H9 (cell line): ENCODE results near the gene SVOP. TPM values are rescaled to one million over a fixed set of nuclear protein-coding genes. Genes with fewer than 3 reads are reported as not detected.

Experiments
- DNase-seq: peaks from one replicate; pipeline ENCODE4 v3.0.0-alpha.2; 2017
- H2AFZ ChIP-seq: one replicate; pipeline ENCODE4 v1.6.1; 2013; ENCODE audit warnings: mild to moderate bottlenecking, low read length, control low read depth, moderate library complexity
- H2AK5ac ChIP-seq: 2 replicates; pipeline ENCODE4 v1.6.1; 2013; ENCODE audit warnings: low read length, control low read depth, mixed read lengths; ENCODE audit not compliant: insufficient read length
- H2BK120ac ChIP-seq: one replicate; pipeline ENCODE4 v1.6.1; 2013; ENCODE audit warnings: low read depth, mild to moderate bottlenecking, low read length, control low read depth, inconsistent platforms; ENCODE audit not compliant: poor library complexity, severe bottlenecking
- H2BK12ac ChIP-seq: 2 replicates; pipeline ENCODE4 v1.6.1; 2013; ENCODE audit warnings: low read length, control low read depth, mixed read lengths, low read depth; ENCODE audit not compliant: insufficient read length
- H2BK15ac ChIP-seq: 2 replicates; pipeline ENCODE4 v1.6.1; 2013; ENCODE audit warnings: low read depth, low read length, control low read depth
- H2BK20ac ChIP-seq: one replicate; pipeline ENCODE4 v1.6.1; 2013; ENCODE audit warnings: low read depth, mild to moderate bottlenecking, low read length, control low read depth, inconsistent platforms; ENCODE audit not compliant: poor library complexity, severe bottlenecking
- H2BK5ac ChIP-seq: 2 replicates; pipeline ENCODE4 v1.6.1; 2013; ENCODE audit warnings: low read length, control low read depth, mixed read lengths; ENCODE audit not compliant: insufficient read length
- H3K14ac ChIP-seq: 2 replicates; pipeline ENCODE4 v1.6.1; 2013; ENCODE audit warnings: low read length, control low read depth; ENCODE audit not compliant: insufficient read depth
- H3K18ac ChIP-seq: 2 replicates; pipeline ENCODE4 v1.6.1; 2013; ENCODE audit warnings: low read depth, mild to moderate bottlenecking, mixed read lengths, low read length, control low read depth; ENCODE audit not compliant: insufficient read length
- H3K23ac ChIP-seq: 2 replicates; pipeline ENCODE4 v1.6.1; 2013; ENCODE audit warnings: low read length, control low read depth, mixed read lengths, low read depth; ENCODE audit not compliant: insufficient read length
- H3K23me2 ChIP-seq: 2 replicates; pipeline ENCODE4 v1.6.1; 2013; ENCODE audit warnings: low read depth, mild to moderate bottlenecking, mixed read lengths, low read length, control low read depth; ENCODE audit not compliant: insufficient read length, poor library complexity, severe bottlenecking
- H3K27ac ChIP-seq: 2 replicates; pipeline ENCODE4 v1.5.1; 2013; ENCODE audit warnings: low read length, control low read depth, mixed read lengths, low read depth; ENCODE audit not compliant: insufficient read length
- H3K27me3 ChIP-seq: 2 replicates; pipeline ENCODE4 v1.6.1; 2013; ENCODE audit warnings: low read length, control low read depth, inconsistent platforms; ENCODE audit not compliant: insufficient read depth
- H3K4ac ChIP-seq: 2 replicates; pipeline ENCODE4 v1.6.1; 2013; ENCODE audit warnings: low read depth, mild to moderate bottlenecking, control low read depth, inconsistent platforms, low read length, moderate library complexity
- H3K4me1 ChIP-seq: 2 replicates; pipeline ENCODE4 v1.6.1; 2013; ENCODE audit warnings: low read length, control low read depth, inconsistent platforms; ENCODE audit not compliant: insufficient read depth
- H3K4me2 ChIP-seq: 2 replicates; pipeline ENCODE4 v1.6.1; 2013; ENCODE audit warnings: low read length, control low read depth, mixed read lengths; ENCODE audit not compliant: insufficient read length, insufficient read depth
- H3K56ac ChIP-seq: 2 replicates; pipeline ENCODE4 v1.6.1; 2013; ENCODE audit warnings: low read depth, mild to moderate bottlenecking, mixed read lengths, low read length, control low read depth; ENCODE audit not compliant: insufficient read length
- H3K79me1 ChIP-seq: 2 replicates; pipeline ENCODE4 v1.6.1; 2013; ENCODE audit warnings: low read depth, mild to moderate bottlenecking, moderate library complexity, low read length, control low read depth, inconsistent platforms; ENCODE audit not compliant: insufficient read depth, poor library complexity, severe bottlenecking
- H3K79me2 ChIP-seq: 2 replicates; pipeline ENCODE4 v1.6.1; 2013; ENCODE audit warnings: low read length, control low read depth, inconsistent platforms; ENCODE audit not compliant: insufficient read depth
- H3K9ac ChIP-seq: 2 replicates; pipeline ENCODE4 v1.6.1; 2013; ENCODE audit warnings: low read length, control low read depth, mixed read lengths; ENCODE audit not compliant: insufficient read length; ENCODE audit errors: extremely low read depth
- H3K9me3 ChIP-seq: one replicate; pipeline ENCODE4 v1.6.1; 2013; ENCODE audit warnings: low read depth, low read length, inconsistent platforms; ENCODE audit not compliant: control insufficient read depth
- H3T11ph ChIP-seq: one replicate; pipeline ENCODE4 v1.6.1; 2013; ENCODE audit warnings: mild to moderate bottlenecking, low read length, control low read depth, inconsistent platforms
- H4K20me1 ChIP-seq: one replicate; pipeline ENCODE4 v1.6.1; 2013; ENCODE audit not compliant: control insufficient read depth, insufficient read length, insufficient read depth
- H4K5ac ChIP-seq: 2 replicates; pipeline ENCODE4 v1.6.1; 2013; ENCODE audit warnings: low read depth, mild to moderate bottlenecking, mixed read lengths, low read length, control low read depth; ENCODE audit not compliant: insufficient read length
- H4K8ac ChIP-seq: replicated peaks from 2 replicates; pipeline ENCODE4 v1.6.1; 2013; ENCODE audit warnings: low read length, control low read depth, mixed read lengths, low read depth; ENCODE audit not compliant: insufficient read length
- H4K91ac ChIP-seq: 2 replicates; pipeline ENCODE4 v1.6.1; 2013; ENCODE audit warnings: low read depth, mild to moderate bottlenecking, moderate library complexity, mixed read lengths, low read length, control low read depth; ENCODE audit not compliant: insufficient read length
- H3K27ac Mint-ChIP-seq, 3 experiments: 2 replicates in 2 of 3; 3 replicates in 1 of 3; pipeline ENCODE4 v1.8.0; 2020 to 2021; ENCODE audit warnings: mixed read lengths in 3 of 3, mild to moderate bottlenecking in 1 of 3, moderate library complexity in 1 of 3
- H3K27me3 Mint-ChIP-seq: 2 replicates; pipeline ENCODE4 v1.8.0; 2021; ENCODE audit warnings: low read depth, mild to moderate bottlenecking, moderate library complexity, mixed read lengths
- H3K36me3 Mint-ChIP-seq, 3 experiments: 2 replicates in 2 of 3; 3 replicates in 1 of 3; pipeline ENCODE4 v1.8.0; 2020 to 2021; ENCODE audit warnings: low read depth in 3 of 3, mixed read lengths in 3 of 3; ENCODE audit not compliant: insufficient read depth in 1 of 3
- H3K4me1 Mint-ChIP-seq, 2 experiments: 2 replicates each; pipeline ENCODE4 v1.8.0; 2020; ENCODE audit warnings: mixed read lengths in 2 of 2
- H3K4me3 Mint-ChIP-seq, 2 experiments: 2 replicates in 1 of 2; 3 replicates in 1 of 2; pipeline ENCODE4 v1.8.0; 2020 to 2021; ENCODE audit warnings: mild to moderate bottlenecking in 2 of 2, mixed read lengths in 2 of 2, moderate library complexity in 1 of 2
- H3K9me3 Mint-ChIP-seq, 2 experiments: 2 replicates in 1 of 2; 3 replicates in 1 of 2; pipeline ENCODE4 v1.8.0; 2020; ENCODE audit warnings: mild to moderate bottlenecking in 2 of 2, mixed read lengths in 2 of 2, moderate library complexity in 1 of 2
- CTCF ChIP-seq: fragments of 200-600 bp; sonication (generic); conservative IDR thresholded peaks from 3 replicates; pipeline ENCODE4 v1.8.0; 2021; ENCODE audit warnings: antibody characterized with exemption, mild to moderate bottlenecking
- WGBS: extraction: QIAGEN DNeasy Blood & Tissue Kit; methylation state at CpG from one replicate; pipeline ENCODE4 v1.1.7; 2013; ENCODE audit warnings: missing lambda C conversion rate, low lambda C conversion rate, mixed read lengths; ENCODE audit not compliant: insufficient read length; ENCODE audit errors: extremely low coverage; 5-methylcytosine and 5-hydroxymethylcytosine counted together
- total RNA-seq: library from RNA; stranded (reverse); gene quantifications from 2 replicates; pipeline ENCODE4 v1.2.1, GENCODE V29; 2021

Gene SVOP
- total RNA-seq, 1 experiment from 2014 or later, result 0.15 TPM

GRCh38 chr12:108983227-108983626, 37.6 kb downstream of the SVOP start:
- H3K27ac ChIP-seq, result no peak overlapping the region
- H3K4me1 Mint-ChIP-seq, result no peaks in the 10 kb centered on the region
- H3K9me3 Mint-ChIP-seq, result no peaks in the 10 kb centered on the region
- no peak overlapping the region for H2BK15ac ChIP-seq
- H3K79me2 ChIP-seq, result no peaks in the 10 kb centered on the region
- H3K14ac ChIP-seq, result no peak overlapping the region
- no peak overlapping the region for H3K4ac ChIP-seq
- no peak overlapping the region for H2AK5ac ChIP-seq
- peaks cover 8% of the 10 kb centered on the region for H3K27me3 Mint-ChIP-seq
- H4K20me1 ChIP-seq, result no peaks in the 10 kb centered on the region
- WGBS, result no CpG with 5 or more reads among the region's 1 CpG
- no peak overlapping the region for H3K27ac Mint-ChIP-seq
- H3T11ph ChIP-seq, result no peak overlapping the region
- H3K79me1 ChIP-seq, result no peaks in the 10 kb centered on the region
- no peaks in the 10 kb centered on the region for H3K36me3 Mint-ChIP-seq
- no peak overlapping the region for H2BK120ac ChIP-seq
- H4K8ac ChIP-seq, result no peak overlapping the region
- H4K5ac ChIP-seq, result no peak overlapping the region
- H3K23ac ChIP-seq, result no peak overlapping the region
- no peak for DNase-seq
- no peak overlapping the region for H2AFZ ChIP-seq
- H2BK12ac ChIP-seq, result no peak overlapping the region
- no peak overlapping the region for H3K4me3 Mint-ChIP-seq
- H3K18ac ChIP-seq, result no peak overlapping the region
- no peaks in the 10 kb centered on the region for H3K9me3 ChIP-seq
- no peak overlapping the region for H2BK20ac ChIP-seq
- no peaks in the 10 kb centered on the region for H3K23me2 ChIP-seq
- no peak overlapping the region for H3K56ac ChIP-seq
- H3K4me2 ChIP-seq, result no peak overlapping the region
- no peaks in the 10 kb centered on the region for H3K4me1 ChIP-seq
- H3K27me3 ChIP-seq, result no peaks in the 10 kb centered on the region
- H3K9ac ChIP-seq, result no peak overlapping the region
- no peak for TF ChIP-seq CTCF
- no peak overlapping the region for H4K91ac ChIP-seq
- H2BK5ac ChIP-seq, result no peak overlapping the region
